ENCODE data around the gene SMC3.

DNA sequence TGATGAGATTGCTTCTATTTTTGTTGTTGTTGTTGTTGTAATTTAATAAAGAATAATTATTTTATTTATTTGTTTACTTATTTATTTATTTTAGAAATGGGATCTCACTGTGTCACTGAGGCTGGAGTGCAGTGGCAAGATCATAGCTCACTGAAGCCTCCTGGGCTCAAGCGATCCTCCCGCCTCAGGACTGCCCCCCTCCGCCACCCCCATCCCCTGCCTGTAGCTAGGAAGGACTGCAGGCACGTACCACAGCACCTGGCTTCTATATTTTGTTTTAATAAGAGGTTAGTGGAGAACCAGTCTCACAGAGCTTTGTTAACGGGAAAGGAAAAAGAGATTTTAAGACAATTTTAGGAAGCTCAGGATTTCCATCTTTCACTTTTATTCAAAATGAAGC, 19.5 kb upstream of the SMC3 start:
- no peak for TF ChIP-seq TAF1 (IDR thresholded peaks at IDR 0.05; ENCODE audit: borderline replicate concordance, low read depth, low read length)
- TF ChIP-seq POLR2A (IDR thresholded peaks at IDR 0.05; ENCODE audit: low read depth, low read length) = no peak
- TF ChIP-seq POLR2AphosphoS5 (IDR thresholded peaks at IDR 0.05; ENCODE audit: low read depth, low read length) = no peak

All from GM12892 (cell line).